Measurements from ENCODE around the gene PMM1.
A peak's percentile ranks its signal among the peaks of the same experiment; 100 is the strongest.
"Not testable (repeated sequence)": the region's sequence is repeated elsewhere in the genome, so short reads cannot be mapped to it uniquely, and the experiment has no call there.

PMM1 gene

DNA sequence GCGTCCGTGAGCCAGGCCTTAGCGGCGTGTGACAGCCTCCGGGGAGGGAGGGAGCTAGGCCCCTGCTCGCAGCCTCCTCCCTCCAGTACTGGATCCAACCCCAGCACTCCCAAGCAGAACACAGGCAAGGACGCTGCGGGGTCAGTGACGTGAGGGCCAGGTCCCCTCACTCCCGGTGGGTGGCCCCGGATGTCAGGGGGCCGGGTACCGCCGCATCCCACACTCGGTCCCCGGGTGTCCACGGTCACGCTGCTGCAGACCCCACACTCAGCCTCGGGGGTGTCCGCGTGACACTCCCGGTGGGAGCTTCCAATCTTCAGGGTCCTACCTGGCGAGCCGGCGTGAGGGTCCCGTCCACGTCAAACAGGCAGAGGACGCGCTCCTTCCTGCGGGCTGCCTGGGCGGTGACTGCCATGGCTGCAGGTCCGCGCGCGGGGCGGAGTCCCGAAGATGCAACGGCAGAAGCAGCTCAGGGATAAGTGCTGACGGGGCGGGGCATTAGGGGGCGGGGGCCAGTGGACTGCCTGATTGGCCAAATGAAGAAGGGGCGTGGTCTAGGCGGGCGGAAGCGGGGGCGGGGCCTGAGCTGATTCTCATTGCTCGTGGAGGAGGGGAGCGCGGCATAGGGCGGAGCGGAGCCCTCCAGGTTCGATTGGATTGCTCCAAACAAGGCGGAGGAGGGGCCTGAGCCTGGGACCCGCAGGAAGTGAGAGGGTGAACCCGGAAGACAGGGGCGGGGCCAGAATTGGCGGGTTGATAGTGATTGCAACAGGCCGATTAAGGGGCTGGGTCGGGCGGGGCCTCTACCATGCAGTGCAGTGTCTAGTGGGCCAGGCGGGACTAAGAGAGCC, at the start of gene PMM1:
Gene PMM1 (minus strand): TSS at position 450 of the 851 bp plus-strand sequence. CDS start 35 bp downstream, at position 415.
- peak within 1 kb of the TSS; percentile 81 for H3K27ac ChIP-seq (ENCODE audit: low read length)
- H3K4me1 ChIP-seq (ENCODE audit: insufficient read depth, low read length) = peaks cover 24% of the 10 kb centered on the region
- H3K27me3 ChIP-seq (ENCODE audit: insufficient read depth, low read length, poor library complexity) = no peaks in the 10 kb centered on the region
- peak; percentile 100 for DNase-seq
- H3K4me3 ChIP-seq (ENCODE audit: low read depth in 1 of 2, low read length in 2 of 2) = peak within 1 kb of the TSS; percentile 58 to 95
- H3K79me2 ChIP-seq (ENCODE audit: insufficient read depth, low read length) = peaks cover 20% of the 10 kb centered on the region
- H3K4me2 ChIP-seq (ENCODE audit: insufficient read depth, low read length) = peak within 1 kb of the TSS; percentile 85
- H3K36me3 ChIP-seq (ENCODE audit: insufficient read depth, low read length) = peaks cover 3% of the 10 kb centered on the region; the same call in 1 of the 2 replicates
- peak within 1 kb of the TSS; percentile 85 for H3K9ac ChIP-seq (ENCODE audit: low read depth, low read length)
- H3K9me3 ChIP-seq (ENCODE audit: insufficient read depth, low read length, severe bottlenecking) = no peaks in the 10 kb centered on the region
- H2AFZ ChIP-seq (ENCODE audit: low read depth, low read length) = peak within 1 kb of the TSS; percentile 95
- H4K20me1 ChIP-seq (ENCODE audit: insufficient read depth, low read length) = no peaks in the 10 kb centered on the region
- ATAC-seq (ENCODE audit: insufficient read depth, low read depth) = peak; percentile 93
- TF ChIP-seq, protein P1, sequence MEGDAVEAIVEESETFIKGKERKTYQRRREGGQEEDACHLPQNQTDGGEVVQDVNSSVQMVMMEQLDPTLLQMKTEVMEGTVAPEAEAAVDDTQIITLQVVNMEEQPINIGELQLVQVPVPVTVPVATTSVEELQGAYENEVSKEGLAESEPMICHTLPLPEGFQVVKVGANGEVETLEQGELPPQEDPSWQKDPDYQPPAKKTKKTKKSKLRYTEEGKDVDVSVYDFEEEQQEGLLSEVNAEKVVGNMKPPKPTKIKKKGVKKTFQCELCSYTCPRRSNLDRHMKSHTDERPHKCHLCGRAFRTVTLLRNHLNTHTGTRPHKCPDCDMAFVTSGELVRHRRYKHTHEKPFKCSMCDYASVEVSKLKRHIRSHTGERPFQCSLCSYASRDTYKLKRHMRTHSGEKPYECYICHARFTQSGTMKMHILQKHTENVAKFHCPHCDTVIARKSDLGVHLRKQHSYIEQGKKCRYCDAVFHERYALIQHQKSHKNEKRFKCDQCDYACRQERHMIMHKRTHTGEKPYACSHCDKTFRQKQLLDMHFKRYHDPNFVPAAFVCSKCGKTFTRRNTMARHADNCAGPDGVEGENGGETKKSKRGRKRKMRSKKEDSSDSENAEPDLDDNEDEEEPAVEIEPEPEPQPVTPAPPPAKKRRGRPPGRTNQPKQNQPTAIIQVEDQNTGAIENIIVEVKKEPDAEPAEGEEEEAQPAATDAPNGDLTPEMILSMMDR (IDR thresholded peaks at IDR 0.05; ENCODE audit: borderline replicate concordance, extremely low read depth, low read length, poor library complexity, severe bottlenecking) = no peak
- no peak for TF ChIP-seq EZH2 (IDR thresholded peaks at IDR 0.05; ENCODE audit: borderline replicate concordance, low read depth, low read length, severe bottlenecking)

DNA sequence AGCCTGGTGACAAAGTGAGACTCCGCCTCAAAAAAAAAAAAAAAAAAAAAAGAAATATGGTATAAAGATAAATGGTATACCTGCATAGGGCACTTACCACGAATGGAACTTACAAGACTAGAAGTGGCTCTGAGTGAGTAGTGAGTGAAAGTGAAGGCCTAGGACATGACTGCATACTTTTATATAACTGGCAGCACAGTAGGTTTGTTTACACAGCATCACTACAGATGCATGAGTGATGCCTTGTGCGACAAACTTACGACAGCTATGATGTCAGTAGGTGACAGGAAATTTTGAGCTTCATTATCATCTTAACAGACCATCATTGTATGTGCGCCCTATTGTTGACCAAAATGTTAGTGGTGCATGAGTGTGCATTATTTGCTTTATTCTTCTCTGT, 49.1 kb upstream of the PMM1 start:
- Histone ChIP-seq H2AFZ (ENCODE audit: low read depth, low read length) (no peak overlapping the region), H4K20me1 (ENCODE audit: insufficient read depth, low read length) (peaks cover 42% of the 10 kb centered on the region), H3K79me2 (ENCODE audit: insufficient read depth, low read length) (peaks cover 75% of the 10 kb centered on the region), H3K4me1 (ENCODE audit: insufficient read depth, low read length) (no peaks in the 10 kb centered on the region), H3K9ac (ENCODE audit: low read depth, low read length) (no peak overlapping the region), H3K9me3 (ENCODE audit: insufficient read depth, low read length, severe bottlenecking) (no peaks in the 10 kb centered on the region), H3K27me3 (ENCODE audit: insufficient read depth, low read length, poor library complexity) (no peaks in the 10 kb centered on the region), H3K4me3 (ENCODE audit: low read depth in 1 of 2, low read length in 2 of 2) (no peak overlapping the region), H3K27ac (ENCODE audit: low read length) (no peak overlapping the region), H3K36me3 (ENCODE audit: insufficient read depth, low read length) (peaks cover 95% of the 10 kb centered on the region), H3K4me2 (ENCODE audit: insufficient read depth, low read length) (no peak overlapping the region)
- no peak for DNase-seq
- no peak for ATAC-seq (ENCODE audit: insufficient read depth, low read depth)
- no peak for TF ChIP-seq EZH2 (IDR thresholded peaks at IDR 0.05; ENCODE audit: borderline replicate concordance, low read depth, low read length, severe bottlenecking)
- TF ChIP-seq, protein P1 (IDR thresholded peaks at IDR 0.05; ENCODE audit: borderline replicate concordance, extremely low read depth, low read length, poor library complexity, severe bottlenecking) = no peak

DNA sequence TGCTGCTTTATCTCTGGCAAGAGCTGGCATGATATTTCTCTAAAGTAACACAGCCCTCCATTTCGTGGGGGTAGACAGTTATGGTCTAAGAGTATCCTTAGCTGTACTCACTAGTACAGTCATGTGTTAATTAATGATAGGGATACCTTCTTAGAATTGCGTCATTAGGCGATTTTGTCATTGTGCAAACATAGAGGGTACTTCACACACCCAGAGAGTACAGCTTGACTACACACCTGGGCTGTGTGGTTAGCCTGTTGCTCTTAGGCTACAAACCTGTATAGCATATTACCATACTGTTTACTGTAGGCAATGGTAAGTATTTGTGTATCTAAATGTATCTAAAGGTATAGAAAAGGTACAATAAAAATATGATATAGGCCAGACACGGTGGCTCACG, 48.5 kb upstream of the PMM1 start:
- no peak overlapping the region for H3K4me2 ChIP-seq (ENCODE audit: insufficient read depth, low read length)
- H3K36me3 ChIP-seq (ENCODE audit: insufficient read depth, low read length) = peaks cover 98% of the 10 kb centered on the region
- no peak overlapping the region for H3K4me3 ChIP-seq (ENCODE audit: low read depth in 1 of 2, low read length in 2 of 2)
- H2AFZ ChIP-seq (ENCODE audit: low read depth, low read length) = no peak overlapping the region
- ATAC-seq (ENCODE audit: insufficient read depth, low read depth) (no peak), DNase-seq (no peak)
- H4K20me1 ChIP-seq (ENCODE audit: insufficient read depth, low read length) = peaks cover 45% of the 10 kb centered on the region
- H3K27me3 ChIP-seq (ENCODE audit: insufficient read depth, low read length, poor library complexity) = no peaks in the 10 kb centered on the region
- no peaks in the 10 kb centered on the region for H3K9me3 ChIP-seq (ENCODE audit: insufficient read depth, low read length, severe bottlenecking)
- peaks cover 80% of the 10 kb centered on the region for H3K79me2 ChIP-seq (ENCODE audit: insufficient read depth, low read length)
- H3K27ac ChIP-seq (ENCODE audit: low read length) = no peak overlapping the region
- TF ChIP-seq, protein P1 (IDR thresholded peaks at IDR 0.05; ENCODE audit: borderline replicate concordance, extremely low read depth, low read length, poor library complexity, severe bottlenecking) = no peak
- no peak for TF ChIP-seq EZH2 (IDR thresholded peaks at IDR 0.05; ENCODE audit: borderline replicate concordance, low read depth, low read length, severe bottlenecking)
- H3K9ac ChIP-seq (ENCODE audit: low read depth, low read length) = no peak overlapping the region
- H3K4me1 ChIP-seq (ENCODE audit: insufficient read depth, low read length) = no peaks in the 10 kb centered on the region

GRCh38 chr22:41637623-41638022, 48.0 kb upstream of the PMM1 start:
- H3K36me3 ChIP-seq (ENCODE audit: insufficient read depth, low read length) = peaks cover 94% of the 10 kb centered on the region
- not testable (repeated sequence) for H3K9me3 ChIP-seq (ENCODE audit: insufficient read depth, low read length, severe bottlenecking); H3K9ac ChIP-seq (ENCODE audit: low read depth, low read length); H3K4me2 ChIP-seq (ENCODE audit: insufficient read depth, low read length); H3K27me3 ChIP-seq (ENCODE audit: insufficient read depth, low read length, poor library complexity); ATAC-seq (ENCODE audit: insufficient read depth, low read depth); H3K27ac ChIP-seq (ENCODE audit: low read length); H2AFZ ChIP-seq (ENCODE audit: low read depth, low read length); H3K4me1 ChIP-seq (ENCODE audit: insufficient read depth, low read length); H3K4me3 ChIP-seq (ENCODE audit: low read depth in 1 of 2, low read length in 2 of 2); DNase-seq
- peaks cover 42% of the 10 kb centered on the region for H4K20me1 ChIP-seq (ENCODE audit: insufficient read depth, low read length)
- peaks cover 78% of the 10 kb centered on the region for H3K79me2 ChIP-seq (ENCODE audit: insufficient read depth, low read length)
